BE2C (cell line): Measurements from ENCODE around the gene MYLIP. TPM values are rescaled to one million over a fixed set of nuclear protein-coding genes. Genes with fewer than 3 reads are reported as not detected.

ENCODE experiments used
- DNase-seq: peaks from one replicate; pipeline ENCODE4 v3.0.0-alpha.2; 2020
- H3K27me3 ChIP-seq: fragments of 250-450 bp; sonication (Bioruptor Pico); 2 replicates; pipeline ENCODE4 v1.5.1; 2020; ENCODE audit warnings: mild to moderate bottlenecking
- H3K36me3 ChIP-seq: fragments of 250-450 bp; sonication (Bioruptor Pico); 2 replicates; pipeline ENCODE4 v1.5.1; 2020; ENCODE audit warnings: mild to moderate bottlenecking
- H3K4me1 ChIP-seq: fragments of 250-450 bp; sonication (Bioruptor Pico); 2 replicates; pipeline ENCODE4 v1.5.1; 2020
- H3K4me3 ChIP-seq: 2 replicates; pipeline ENCODE4 v1.5.1; 2011; ENCODE audit warnings: low read depth, low read length
- H3K9me3 ChIP-seq: fragments of 250-450 bp; sonication (Bioruptor Pico); 2 replicates; pipeline ENCODE4 v1.5.1; 2020
- CTCF ChIP-seq: IDR thresholded peaks from 2 replicates; pipeline ENCODE4 v1.5.1; 2012; ENCODE audit warnings: mild to moderate bottlenecking, low read depth, low read length
- polyA plus RNA-seq: library from polyadenylated mRNA; unstranded; fragments of >200 nt; gene quantifications from one replicate; pipeline ENCODE4 v1.2.1, GENCODE V29; 2012; ENCODE audit warnings: low read depth, missing spikeins; ENCODE audit not compliant: insufficient read length, insufficient read depth

Gene MYLIP
- polyA plus RNA-seq = 18.5 TPM

- Histone ChIP-seq H3K4me3 (peak within 1 kb of the TSS; percentile 81), H3K27me3 (no peaks in the 10 kb centered on the region), H3K4me1 (peaks cover 7% of the 10 kb centered on the region; the same call in 1 of the 2 replicates), H3K9me3 (no peaks in the 10 kb centered on the region), H3K36me3 (no peaks in the 10 kb centered on the region)
- peak; percentile 74 for TF ChIP-seq CTCF
- peak; percentile 99 for DNase-seq
These were observed at the start of gene MYLIP for GRCh38 chr6:16128759-16129622. MYLIP (plus strand) TSS chr6:16129086; CDS start chr6:16129323, 237 bp downstream.

GRCh38 chr6:16079354-16079753, 49.5 kb upstream of the MYLIP start:
- no peaks in the 10 kb centered on the region for H3K27me3 ChIP-seq
- no peaks in the 10 kb centered on the region for H3K36me3 ChIP-seq
- H3K4me1 ChIP-seq = no peaks in the 10 kb centered on the region
- DNase-seq = no peak
- TF ChIP-seq CTCF = no peak
- H3K9me3 ChIP-seq = no peaks in the 10 kb centered on the region
- H3K4me3 ChIP-seq = no peak overlapping the region

DNA sequence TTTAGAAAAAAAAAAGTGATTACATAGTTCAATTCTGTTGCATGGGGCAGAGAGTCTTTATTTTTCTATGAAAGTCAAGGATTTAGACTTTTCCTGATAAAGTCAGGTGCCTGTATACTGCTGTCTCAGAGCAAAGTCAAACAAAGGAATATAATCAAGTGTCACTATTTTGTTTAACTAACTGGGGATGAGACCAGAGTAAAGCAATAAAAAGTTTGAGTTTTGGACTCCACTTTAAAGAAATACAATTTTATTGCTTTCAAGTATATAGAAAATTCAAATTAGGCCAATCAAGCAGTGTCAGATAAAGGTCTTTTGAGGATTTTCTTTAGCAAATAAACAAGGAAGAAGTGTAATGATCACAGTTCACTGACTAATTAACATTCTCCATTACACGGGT, 48.7 kb upstream of the MYLIP start:
- Histone ChIP-seq H3K36me3 (no peaks in the 10 kb centered on the region), H3K4me3 (no peak overlapping the region), H3K9me3 (no peaks in the 10 kb centered on the region), H3K4me1 (no peaks in the 10 kb centered on the region), H3K27me3 (no peaks in the 10 kb centered on the region)
- no peak for DNase-seq
- TF ChIP-seq CTCF = no peak

- Histone ChIP-seq H3K9me3 (no peaks in the 10 kb centered on the region), H3K36me3 (no peaks in the 10 kb centered on the region), H3K4me1 (peaks cover 3% of the 10 kb centered on the region), H3K4me3 (no peak overlapping the region), H3K27me3 (no peaks in the 10 kb centered on the region)
- DNase-seq = no peak
- no peak for TF ChIP-seq CTCF
These were observed 47.6 kb upstream of the MYLIP start for GRCh38 chr6:16081326-16081725.

DNA sequence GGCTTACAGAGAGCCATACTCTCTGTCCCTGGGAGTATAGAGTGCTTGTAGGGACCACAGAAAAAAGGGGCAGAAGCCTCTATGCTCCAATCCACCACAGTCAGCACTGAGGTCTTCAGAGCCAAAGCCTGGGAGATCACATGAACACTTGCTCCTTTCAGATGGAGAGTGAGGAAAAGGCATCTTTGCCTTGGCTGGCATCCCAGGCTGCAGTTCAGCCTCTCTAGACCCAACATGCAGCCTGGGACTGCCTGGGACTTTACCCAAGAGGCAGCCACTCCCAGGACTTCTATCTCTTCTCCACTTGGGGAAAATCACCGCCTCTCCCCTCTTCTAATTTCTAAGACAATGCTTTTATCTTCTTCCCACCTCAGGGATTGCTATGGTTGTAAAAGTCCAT, 46.5 kb upstream of the MYLIP start:
- Histone ChIP-seq H3K4me3 (no peak overlapping the region), H3K4me1 (peaks cover 3% of the 10 kb centered on the region), H3K9me3 (no peaks in the 10 kb centered on the region), H3K36me3 (no peaks in the 10 kb centered on the region), H3K27me3 (no peaks in the 10 kb centered on the region)
- no peak for TF ChIP-seq CTCF
- DNase-seq = no peak

GRCh38 chr6:16086965-16087364, 41.9 kb upstream of the MYLIP start:
- no peaks in the 10 kb centered on the region for H3K9me3 ChIP-seq
- DNase-seq = no peak
- no peak for TF ChIP-seq CTCF

More at GRCh38 chr6:16086965-16087364, 41.9 kb upstream of the MYLIP start:
- no peak overlapping the region for H3K4me3 ChIP-seq
- no peaks in the 10 kb centered on the region for H3K27me3 ChIP-seq
- no peaks in the 10 kb centered on the region for H3K36me3 ChIP-seq
- peaks cover 3% of the 10 kb centered on the region for H3K4me1 ChIP-seq
